GM12878 (cell line): ENCODE measurements around the gene PREX1. TPM values are rescaled to one million over a fixed set of nuclear protein-coding genes. Genes with fewer than 3 reads are reported as not detected.

Experiments used
- ATAC-seq: fragments of 200-7000 bp; cut with Tn5 transposase; 3 replicates; pipeline ENCODE4 v1.9.1; 2020; ENCODE audit warnings: mild to moderate bottlenecking, moderate library complexity
- BruUV-seq: library from RNA; stranded (reverse); fragments of 400-500 nt; replicated peaks from 2 replicates; lab custom pipeline; 2021; lab: Mats Ljungman, UMichigan
- CTCF ChIA-PET: fragments of 300-600 bp; sonication (Branson Sonifier 250); formaldehyde crosslinking; extraction: SDS; loops from one replicate; lab custom pipeline; 2021; ENCODE audit warnings: inconsistent platforms; lab: Yijun Ruan, JAX
- POLR2A ChIA-PET: fragments of 350-600 bp; formaldehyde crosslinking; extraction: SDS; loops from one replicate; lab custom pipeline; 2021; ENCODE audit warnings: inconsistent platforms; lab: Charles Lee
- RAD21 ChIA-PET: fragments of 300-600 bp; sonication (Branson Sonifier 250); formaldehyde crosslinking; loops from one replicate; lab custom pipeline; 2023; ENCODE audit warnings: antibody characterized with exemption; ENCODE audit not compliant: unreplicated experiment; lab: Charles Lee
- SMC1A ChIA-PET: fragments of 300-600 bp; sonication (Branson Sonifier 250); formaldehyde crosslinking; loops from one replicate; lab custom pipeline; 2023; ENCODE audit not compliant: unreplicated experiment, uncharacterized antibody; lab: Charles Lee
- DNase-seq: peaks from one replicate; pipeline ENCODE4 v3.0.0-alpha.2; 2011; ENCODE audit warnings: low read depth, low spot score
- FAIRE-seq: peaks from 3 replicates; lab custom pipeline; 2011; peaks lifted over from hg19 to GRCh38; lab: Jason Lieb, UNC
- H2AFZ ChIP-seq: 2 replicates; pipeline ENCODE4 v1.6.0; 2011; ENCODE audit warnings: low read depth, low read length, control low read depth; ENCODE audit not compliant: control insufficient read depth
- H3K27ac ChIP-seq: 2 replicates; pipeline ENCODE4 v1.5.1; 2011; ENCODE audit warnings: control low read depth; ENCODE audit not compliant: control insufficient read depth, insufficient read depth
- H3K27me3 ChIP-seq, 2 experiments: replicated peaks in 1 of 2; 2 replicates each; pipeline versions ENCODE4 v1.6.0 to v1.6.1; 2011; ENCODE audit warnings: low read length in 1 of 2; ENCODE audit not compliant: control insufficient read depth in 2 of 2, insufficient read depth in 2 of 2
- H3K36me3 ChIP-seq, 2 experiments: 2 replicates each; pipeline ENCODE4 v1.5.1; 2011; ENCODE audit warnings: low read length in 1 of 2; ENCODE audit not compliant: control insufficient read depth in 2 of 2, insufficient read depth in 2 of 2
- H3K4me1 ChIP-seq: 2 replicates; pipeline ENCODE4 v1.6.1; 2011; ENCODE audit warnings: mild to moderate bottlenecking, low read length, moderate library complexity, mixed read lengths; ENCODE audit not compliant: control insufficient read depth, insufficient read depth
- H3K4me2 ChIP-seq: 2 replicates; pipeline ENCODE4 v1.6.0; 2011; ENCODE audit warnings: control low read depth; ENCODE audit not compliant: control insufficient read depth, insufficient read depth
- H3K4me3 ChIP-seq: fragments of 200-600 bp; sonication (generic); 2 replicates; pipeline ENCODE4 v1.5.1; 2016
- H3K79me2 ChIP-seq: 2 replicates; pipeline ENCODE4 v1.6.0; 2011; ENCODE audit warnings: low read length; ENCODE audit not compliant: control insufficient read depth, insufficient read depth
- H3K9ac ChIP-seq: 2 replicates; pipeline ENCODE4 v1.8.0; 2011; ENCODE audit warnings: low read length, control low read depth, mixed read lengths; ENCODE audit not compliant: control insufficient read depth, insufficient read depth
- H3K9me3 ChIP-seq: replicated peaks from 3 replicates; pipeline ENCODE4 v1.5.1; 2011; ENCODE audit warnings: mild to moderate bottlenecking, low read length; ENCODE audit not compliant: control insufficient read depth, insufficient read depth
- H4K20me1 ChIP-seq: 2 replicates; pipeline ENCODE4 v1.6.0; 2011; ENCODE audit not compliant: control insufficient read depth, insufficient read depth
- BCLAF1 ChIP-seq: fragments of 450-650 bp; IDR thresholded peaks from 2 replicates; pipeline ENCODE4 v1.6.1; 2017; ENCODE audit warnings: antibody characterized with exemption, mild to moderate bottlenecking, moderate library complexity
- BRCA1 ChIP-seq: IDR thresholded peaks from 2 replicates; pipeline ENCODE4 v1.6.1; 2011; ENCODE audit warnings: low read depth, low read length, improper control_type of control experiment
- ESRRA ChIP-seq: IDR thresholded peaks from 2 replicates; pipeline ENCODE4 v1.6.1; 2012; ENCODE audit warnings: mild to moderate bottlenecking, low read length, improper control_type of control experiment
- ETV6 ChIP-seq, 2 experiments: fragments of 450-650 bp in 1 of 2; IDR thresholded peaks in 1 of 2; conservative IDR thresholded peaks in 1 of 2; 2 replicates each; pipeline ENCODE4 v1.6.1; 2014; ENCODE audit warnings: antibody characterized with exemption in 1 of 2, borderline replicate concordance in 1 of 2, low read depth in 1 of 2, mild to moderate bottlenecking in 1 of 2, moderate library complexity in 1 of 2
- HDGF ChIP-seq: fragments of 450-650 bp; IDR thresholded peaks from 2 replicates; pipeline ENCODE4 v1.6.1; 2016; ENCODE audit warnings: antibody characterized with exemption
- IRF3 ChIP-seq: fragments of 450-650 bp; IDR thresholded peaks from 2 replicates; pipeline ENCODE4 v1.6.1; 2014; ENCODE audit warnings: mild to moderate bottlenecking
- MYC ChIP-seq: IDR thresholded peaks from 2 replicates; pipeline ENCODE4 v1.6.1; 2011; ENCODE audit warnings: mild to moderate bottlenecking, low read length, moderate library complexity, inconsistent platforms; ENCODE audit not compliant: insufficient read depth, insufficient replicate concordance, insufficient read length, severe bottlenecking
- NKRF ChIP-seq: fragments of 450-650 bp; conservative IDR thresholded peaks from 2 replicates; pipeline ENCODE4 v1.6.1; 2017; ENCODE audit warnings: mild to moderate bottlenecking, moderate library complexity
- NR2C2 ChIP-seq: IDR thresholded peaks from 2 replicates; pipeline ENCODE4 v1.6.1; 2011; ENCODE audit warnings: borderline replicate concordance, low read depth; ENCODE audit not compliant: control insufficient read depth, insufficient read length
- WGBS: methylation state at CpG from one replicate; pipeline ENCODE4 v1.1.6; 2016; ENCODE audit warnings: low lambda C conversion rate; ENCODE audit not compliant: insufficient replicate concordance, insufficient coverage; ENCODE audit errors: missing lambda C conversion rate; 5-methylcytosine and 5-hydroxymethylcytosine counted together
- in situ Hi-C: fragments of 300-500 bp; cut with MboI; formaldehyde crosslinking; loops from 9 replicates; pipeline ENCODE4 v1.14.3; 2018; ENCODE audit warnings: mixed read lengths
- intact Hi-C: fragments of 100-400 bp; cut with micrococcal nuclease; formaldehyde crosslinking; loops from one replicate; pipeline ENCODE4 v1.14.2; 2022; ENCODE audit not compliant: unreplicated experiment
- polyA plus RNA-seq, 11 experiments: library from polyadenylated mRNA; depleted of rRNA in 4 of 11; unstranded in 6 of 11; stranded (reverse) in 5 of 11; fragments of >200 nt; fragmentation: Nextera tagmentation in 4 of 11; fragmentation: Illumina TruSeq in 1 of 11; extraction: Ambion mirVana in 4 of 11; extraction: Trizol in 1 of 11; gene quantifications; 1 replicate in 1 of 11; 2 replicates in 10 of 11; pipeline versions ENCODE4 v1.2.1 to v1.2.3, GENCODE V29; 2011 to 2016; ENCODE audit warnings: inconsistent platforms in 2 of 11, missing spikeins in 2 of 11, low read depth in 1 of 11
- total RNA-seq, 4 experiments: library from RNA; depleted of rRNA in 3 of 4; stranded (reverse); fragments of >200 nt in 3 of 4; fragmentation: Illumina TruSeq in 1 of 4; extraction: Trizol in 1 of 4; gene quantifications; 2 replicates each; pipeline versions ENCODE4 v1.2.1 to v1.2.3, GENCODE V29; 2013 to 2021
- TF ChIP-seq, protein P1 (sequence below): fragments of 450-650 bp; IDR thresholded peaks from 2 replicates; pipeline ENCODE4 v1.6.1; 2017; ENCODE audit warnings: borderline replicate concordance

The PREX1 gene
- total and polyA plus RNA-seq, 10 of the 15 experiments (the other 5 are each of a cell fraction or from before 2014, with no cell fraction given) = 2.6 to 114 (median 38.9) TPM

GRCh38 chr20:48606172-48606840, 221.5 kb downstream of the PREX1 start (continued):
- no peak for TF ChIP-seq BCLAF1
- TF ChIP-seq, all 136 proteins: peak for 0

- intact Hi-C loops (no loop called here), in situ Hi-C loops (no loop called here)
- no peak overlapping the region for H3K9ac ChIP-seq
- 26% methylated on average over 15 of the region's 17 CpGs for WGBS
- H3K4me3 ChIP-seq = no peak overlapping the region
- no peaks in the 10 kb centered on the region for H3K27me3 ChIP-seq
- ChIA-PET SMC1A (no interaction called here), RAD21 (no interaction called here), CTCF (interaction anchor here (2.4 kb wide), 1 partner anchor 15 kb away, joined by 9 read pairs; no protein-coding TSS in a partner anchor), POLR2A (no interaction called here)
- no peaks in the 10 kb centered on the region for H4K20me1 ChIP-seq
- peaks cover 18% of the 10 kb centered on the region for H3K4me1 ChIP-seq
- DNase-seq (no peak), FAIRE-seq (no peak), ATAC-seq (no peak)
- no peaks in the 10 kb centered on the region for H3K79me2 ChIP-seq
- no peak overlapping the region for H3K4me2 ChIP-seq
- H2AFZ ChIP-seq = no peak overlapping the region
- no TSS peak for BruUV-seq
- no peaks in the 10 kb centered on the region; the same call in 2 of the 3 replicates for H3K9me3 ChIP-seq
- H3K27ac ChIP-seq = no peak overlapping the region
- H3K36me3 ChIP-seq = no peaks in the 10 kb centered on the region; a peak in 1 of 4 replicates
- TF ChIP-seq MYC (no peak), NR2C2 (no peak), HDGF (no peak), ETV6 (conservative IDR thresholded peaks at IDR 0.05 in 1 of 2, IDR thresholded peaks at IDR 0.05 in 1 of 2; ENCODE audit: borderline replicate concordance in 1 of 2, low read depth in 1 of 2) (no peak), ESRRA (no peak), BRCA1 (no peak), NKRF (no peak), IRF3 (no peak)
- TF ChIP-seq, protein P1, sequence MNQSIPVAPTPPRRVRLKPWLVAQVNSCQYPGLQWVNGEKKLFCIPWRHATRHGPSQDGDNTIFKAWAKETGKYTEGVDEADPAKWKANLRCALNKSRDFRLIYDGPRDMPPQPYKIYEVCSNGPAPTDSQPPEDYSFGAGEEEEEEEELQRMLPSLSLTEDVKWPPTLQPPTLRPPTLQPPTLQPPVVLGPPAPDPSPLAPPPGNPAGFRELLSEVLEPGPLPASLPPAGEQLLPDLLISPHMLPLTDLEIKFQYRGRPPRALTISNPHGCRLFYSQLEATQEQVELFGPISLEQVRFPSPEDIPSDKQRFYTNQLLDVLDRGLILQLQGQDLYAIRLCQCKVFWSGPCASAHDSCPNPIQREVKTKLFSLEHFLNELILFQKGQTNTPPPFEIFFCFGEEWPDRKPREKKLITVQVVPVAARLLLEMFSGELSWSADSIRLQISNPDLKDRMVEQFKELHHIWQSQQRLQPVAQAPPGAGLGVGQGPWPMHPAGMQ = no peak
These were observed 222.2 kb downstream of the PREX1 start for GRCh38 chr20:48605364-48606171.
